Osteocyte (in vitro differentiated cells): Measurements from ENCODE around the gene BARX1. TPM values are rescaled to one million over a fixed set of nuclear protein-coding genes. Genes with fewer than 3 reads are reported as not detected.

ENCODE experiments used
- DNase-seq: peaks from one replicate; pipeline ENCODE4 v3.0.0; 2021; ENCODE audit warnings: mixed read lengths; ENCODE audit not compliant: unreplicated experiment; ENCODE audit errors: extremely low spot score
- H3K27ac Mint-ChIP-seq: one replicate; pipeline ENCODE4 v1.8.0; 2021; ENCODE audit warnings: mild to moderate bottlenecking, mixed read lengths; ENCODE audit not compliant: unreplicated experiment
- H3K27me3 Mint-ChIP-seq: one replicate; pipeline ENCODE4 v1.8.0; 2021; ENCODE audit warnings: mixed read lengths; ENCODE audit not compliant: unreplicated experiment
- H3K36me3 Mint-ChIP-seq: one replicate; pipeline ENCODE4 v1.8.0; 2021; ENCODE audit warnings: mixed read lengths; ENCODE audit not compliant: unreplicated experiment
- H3K4me1 Mint-ChIP-seq: one replicate; pipeline ENCODE4 v1.8.0; 2021; ENCODE audit warnings: mixed read lengths; ENCODE audit not compliant: unreplicated experiment
- H3K4me3 Mint-ChIP-seq: one replicate; pipeline ENCODE4 v1.8.0; 2021; ENCODE audit warnings: mild to moderate bottlenecking, moderate library complexity, mixed read lengths; ENCODE audit not compliant: unreplicated experiment
- H3K9me3 Mint-ChIP-seq: one replicate; pipeline ENCODE4 v1.8.0; 2021; ENCODE audit warnings: mixed read lengths; ENCODE audit not compliant: unreplicated experiment
- total RNA-seq: library from RNA; stranded (reverse); gene quantifications from 2 replicates; pipeline ENCODE4 v1.2.1, GENCODE V29; 2021
- TF ChIP-seq, protein P1 (sequence below): fragments of 200-600 bp; sonication (generic); IDR thresholded peaks from 2 replicates; pipeline ENCODE4 v1.5.0; 2021; ENCODE audit warnings: antibody characterized with exemption, mild to moderate bottlenecking, moderate library complexity

BARX1 gene
- total RNA-seq, 1 donor from 2014 or later, result 2.2 TPM

DNA sequence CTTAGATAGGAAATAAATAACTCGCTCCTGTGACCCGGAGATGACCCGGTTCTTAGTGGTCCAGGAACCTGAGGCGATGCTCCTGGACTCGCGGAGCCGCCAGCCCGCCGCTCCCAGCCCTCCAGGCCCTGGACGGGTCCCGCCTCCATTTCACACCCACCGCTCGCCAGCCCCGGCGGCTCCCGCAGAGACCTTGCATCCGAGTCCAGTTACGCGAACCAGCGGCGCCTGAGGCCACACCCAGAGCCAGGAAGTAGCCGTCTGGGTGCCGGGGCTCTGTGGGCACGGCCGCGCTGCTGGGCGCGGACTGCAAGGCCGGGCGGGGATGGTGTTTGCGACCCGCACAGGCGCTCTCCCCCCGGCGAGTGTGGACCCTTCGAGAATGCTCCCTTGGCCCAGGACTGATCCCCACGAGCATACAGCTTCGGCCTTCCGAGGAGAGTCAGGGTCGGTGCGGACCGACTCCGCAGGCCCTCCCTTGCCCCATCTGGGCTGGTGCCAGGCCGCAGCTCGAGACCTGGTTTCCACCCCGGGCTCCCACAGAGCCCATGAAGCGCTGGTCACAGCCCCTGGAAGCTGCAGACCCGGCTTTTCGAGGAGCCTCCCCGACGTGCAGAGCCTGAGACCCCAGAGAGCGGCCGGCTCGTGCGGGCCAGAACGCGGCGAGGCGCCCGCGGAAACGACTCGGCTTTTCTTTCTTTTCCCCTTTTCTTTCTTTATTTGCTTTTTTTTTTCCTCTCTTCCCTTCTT lies 5.2 kb upstream of the BARX1 start:
- H3K27ac Mint-ChIP-seq, result no peak overlapping the region
- H3K36me3 Mint-ChIP-seq, result no peaks in the 10 kb centered on the region
- H3K4me3 Mint-ChIP-seq, result no peak overlapping the region
- peaks cover 53% of the 10 kb centered on the region for H3K27me3 Mint-ChIP-seq
- DNase-seq, result no peak
- peaks cover 43% of the 10 kb centered on the region for H3K4me1 Mint-ChIP-seq
- TF ChIP-seq, protein P1, sequence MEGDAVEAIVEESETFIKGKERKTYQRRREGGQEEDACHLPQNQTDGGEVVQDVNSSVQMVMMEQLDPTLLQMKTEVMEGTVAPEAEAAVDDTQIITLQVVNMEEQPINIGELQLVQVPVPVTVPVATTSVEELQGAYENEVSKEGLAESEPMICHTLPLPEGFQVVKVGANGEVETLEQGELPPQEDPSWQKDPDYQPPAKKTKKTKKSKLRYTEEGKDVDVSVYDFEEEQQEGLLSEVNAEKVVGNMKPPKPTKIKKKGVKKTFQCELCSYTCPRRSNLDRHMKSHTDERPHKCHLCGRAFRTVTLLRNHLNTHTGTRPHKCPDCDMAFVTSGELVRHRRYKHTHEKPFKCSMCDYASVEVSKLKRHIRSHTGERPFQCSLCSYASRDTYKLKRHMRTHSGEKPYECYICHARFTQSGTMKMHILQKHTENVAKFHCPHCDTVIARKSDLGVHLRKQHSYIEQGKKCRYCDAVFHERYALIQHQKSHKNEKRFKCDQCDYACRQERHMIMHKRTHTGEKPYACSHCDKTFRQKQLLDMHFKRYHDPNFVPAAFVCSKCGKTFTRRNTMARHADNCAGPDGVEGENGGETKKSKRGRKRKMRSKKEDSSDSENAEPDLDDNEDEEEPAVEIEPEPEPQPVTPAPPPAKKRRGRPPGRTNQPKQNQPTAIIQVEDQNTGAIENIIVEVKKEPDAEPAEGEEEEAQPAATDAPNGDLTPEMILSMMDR, result no peak
- no peaks in the 10 kb centered on the region for H3K9me3 Mint-ChIP-seq

DNA sequence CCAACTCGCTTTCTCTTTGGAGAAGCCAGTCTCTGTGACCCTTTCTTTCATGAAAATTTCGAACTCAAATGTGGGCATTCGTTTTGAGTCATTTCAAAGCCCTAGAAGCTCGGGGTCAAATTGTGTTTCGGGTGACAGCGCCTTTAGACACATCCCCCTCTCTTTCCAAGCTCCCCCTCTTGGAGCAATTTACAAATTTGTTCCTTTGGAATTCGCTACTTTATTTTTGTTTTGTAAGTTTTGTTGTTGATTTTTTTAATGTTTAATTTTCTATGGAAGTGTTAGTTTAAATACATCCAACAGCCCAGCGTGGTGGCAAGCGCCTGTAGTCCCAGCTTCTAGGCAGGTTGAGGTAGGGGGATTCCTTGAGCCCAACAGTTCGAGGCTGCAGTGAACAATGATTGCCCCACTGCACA lies 4.6 kb upstream of the BARX1 start:
- DNase-seq, result no peak
- Mint-ChIP-seq H3K27me3 (peaks cover 54% of the 10 kb centered on the region), H3K9me3 (no peaks in the 10 kb centered on the region), H3K27ac (no peak overlapping the region), H3K4me3 (peak overlapping the region; percentile 42), H3K4me1 (peaks cover 42% of the 10 kb centered on the region), H3K36me3 (no peaks in the 10 kb centered on the region)
- TF ChIP-seq, protein P1, result no peak

DNA sequence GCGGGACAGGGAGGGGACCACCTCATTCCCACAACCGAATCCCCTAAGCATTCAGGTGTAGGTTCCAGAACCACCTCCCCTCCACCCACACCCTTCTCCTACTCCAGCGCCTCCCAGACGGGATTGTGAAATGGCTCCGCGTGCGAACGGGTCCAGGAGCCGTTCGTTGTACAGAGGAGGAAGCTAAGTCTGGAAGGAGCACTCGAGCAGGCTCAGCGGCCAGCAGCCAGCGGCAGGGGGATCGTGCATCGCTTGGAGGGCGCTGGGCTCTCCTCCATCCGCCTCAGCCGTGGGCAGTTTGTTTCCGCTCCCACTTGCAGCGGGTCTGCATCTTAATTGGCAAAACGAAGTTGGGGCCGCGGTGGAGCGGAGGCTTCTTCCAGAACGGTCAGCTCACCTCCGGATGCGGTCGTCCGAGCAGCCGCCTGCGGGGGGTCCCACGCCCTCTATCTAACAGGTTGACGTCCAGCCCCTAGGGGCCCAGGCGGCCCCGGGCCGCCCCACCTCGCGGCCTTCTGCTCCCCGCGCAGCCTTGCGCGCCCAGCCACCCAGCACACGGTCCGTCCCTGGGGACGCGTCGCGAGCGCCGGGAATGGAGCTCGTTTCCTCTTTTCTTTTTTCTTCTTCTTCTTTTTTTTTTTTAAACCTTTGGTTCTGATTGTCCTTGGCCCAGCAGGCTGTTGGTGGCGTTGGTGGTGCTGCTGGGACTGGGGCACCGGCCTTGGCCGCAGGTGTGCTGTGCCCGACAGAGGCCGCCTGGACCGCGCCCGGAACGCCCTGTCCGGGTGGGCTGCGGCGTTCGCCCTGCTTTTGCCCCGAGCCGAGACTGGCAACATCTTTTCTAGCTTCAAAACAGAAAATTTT lies 3.9 kb upstream of the BARX1 start:
- no peak overlapping the region for H3K27ac Mint-ChIP-seq
- no peaks in the 10 kb centered on the region for H3K9me3 Mint-ChIP-seq
- H3K27me3 Mint-ChIP-seq, result peaks cover 55% of the 10 kb centered on the region
- H3K4me3 Mint-ChIP-seq, result peak overlapping the region; percentile 63
- no peaks in the 10 kb centered on the region for H3K36me3 Mint-ChIP-seq
- no peak for DNase-seq
- TF ChIP-seq, protein P1, result no peak
- H3K4me1 Mint-ChIP-seq, result peaks cover 35% of the 10 kb centered on the region

DNA sequence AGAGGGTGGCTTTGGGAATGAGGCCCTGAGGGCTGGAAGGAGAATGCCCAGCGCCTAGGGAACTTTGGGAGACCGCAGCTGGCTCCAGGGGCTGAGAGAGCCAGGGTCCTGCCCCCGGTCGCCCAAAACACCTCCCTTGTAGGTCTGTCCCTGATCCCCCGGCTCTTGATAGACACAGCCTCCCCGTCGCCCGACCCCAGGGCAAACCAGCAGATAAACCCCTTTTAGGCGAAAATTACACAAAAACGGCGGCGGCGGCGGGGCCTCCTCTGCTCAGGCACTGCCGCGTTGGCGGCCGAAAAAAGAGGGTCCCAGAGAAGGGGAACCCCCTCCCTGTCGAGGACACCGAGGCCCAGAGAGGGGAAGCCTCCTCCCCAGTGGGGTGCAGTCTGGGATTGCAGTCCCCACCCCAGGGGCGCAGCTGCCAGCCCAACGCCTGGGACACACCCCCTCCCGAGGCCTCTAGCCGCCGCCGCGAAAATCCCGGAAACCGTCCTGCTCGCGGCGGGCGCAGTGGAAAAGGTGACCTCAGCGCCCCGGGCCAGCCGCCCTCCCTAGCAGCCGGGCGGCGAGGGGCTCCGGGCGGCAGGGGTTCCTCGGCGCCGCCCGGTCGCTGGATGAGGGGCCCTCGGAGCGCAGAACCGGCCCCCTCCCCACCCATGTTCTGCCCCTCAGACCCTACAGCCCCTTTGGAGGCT lies 3.1 kb upstream of the BARX1 start:
- H3K36me3 Mint-ChIP-seq, result peaks cover 5% of the 10 kb centered on the region
- TF ChIP-seq, protein P1, result no peak
- peak overlapping the region; percentile 63 for H3K4me3 Mint-ChIP-seq
- no peaks in the 10 kb centered on the region for H3K9me3 Mint-ChIP-seq
- DNase-seq, result no peak
- no peak overlapping the region for H3K27ac Mint-ChIP-seq
- H3K4me1 Mint-ChIP-seq, result peaks cover 37% of the 10 kb centered on the region
- peaks cover 63% of the 10 kb centered on the region for H3K27me3 Mint-ChIP-seq
